ES-I3 (cell line): ENCODE results near the gene RTKN2.

Experiments used
- H3K36me3 ChIP-seq: 2 replicates; pipeline ENCODE4 v1.6.1; 2013; ENCODE audit warnings: mild to moderate bottlenecking, low read length, control low read depth, moderate library complexity; ENCODE audit not compliant: insufficient read depth
- H3K4me1 ChIP-seq: 2 replicates; pipeline ENCODE4 v1.6.1; 2013; ENCODE audit warnings: mild to moderate bottlenecking, control low read depth, low read length; ENCODE audit not compliant: insufficient read depth
- H3K9ac ChIP-seq: 2 replicates; pipeline ENCODE4 v1.6.1; 2013; ENCODE audit warnings: low read depth, mild to moderate bottlenecking, low read length, moderate library complexity
- H3K9me3 ChIP-seq: 2 replicates; pipeline ENCODE4 v1.6.1; 2013; ENCODE audit warnings: mild to moderate bottlenecking, low read length, moderate library complexity; ENCODE audit not compliant: control insufficient read depth, insufficient read depth

The RTKN2 gene

DNA sequence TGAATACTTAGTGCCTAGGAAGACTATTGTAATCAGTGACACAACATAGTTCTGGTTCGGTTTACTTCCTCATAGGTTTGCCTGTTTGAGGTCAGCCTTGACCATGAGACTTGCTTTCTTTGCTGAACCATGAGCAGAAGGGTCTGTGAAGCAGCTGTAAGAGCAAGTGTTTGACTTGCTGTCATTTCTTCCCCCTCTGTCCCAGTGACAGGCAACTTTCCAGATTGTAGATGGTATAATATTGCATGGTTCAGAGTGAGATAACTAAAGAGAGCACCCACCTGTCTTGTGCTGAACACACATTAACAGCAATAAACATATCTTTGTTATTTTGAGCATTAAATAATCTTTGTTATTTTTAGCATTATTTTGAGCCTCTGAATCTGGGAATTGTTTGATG is 9.3 kb upstream of the RTKN2 start:
- H3K4me1 ChIP-seq, result no peaks in the 10 kb centered on the region
- H3K36me3 ChIP-seq, result no peaks in the 10 kb centered on the region
- H3K9me3 ChIP-seq, result no peaks in the 10 kb centered on the region
- no peak overlapping the region for H3K9ac ChIP-seq

DNA sequence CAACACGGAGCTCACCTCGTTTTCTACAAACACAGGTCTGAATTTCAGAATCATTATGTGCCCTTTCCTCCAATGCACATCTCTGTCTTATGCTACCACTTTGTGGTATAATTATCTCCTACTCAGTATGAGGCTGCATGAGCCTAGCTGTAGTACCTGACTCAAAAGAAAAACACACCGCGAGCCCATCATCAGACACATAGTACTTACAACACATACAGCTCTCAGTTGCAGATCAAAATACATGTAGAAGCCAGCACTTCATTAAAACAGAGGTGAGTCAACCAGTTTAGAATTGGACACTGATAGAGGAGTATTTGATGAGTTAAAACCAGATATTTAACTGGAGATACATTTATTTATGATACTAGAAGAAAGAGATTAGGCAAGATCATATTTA is 1.4 kb upstream of the RTKN2 start:
- 0 out of 2 replicates have a peak, but pooled peaks cover 4% of the 10 kb centered on the region for H3K4me1 ChIP-seq
- no peaks in the 10 kb centered on the region for H3K36me3 ChIP-seq
- no peak overlapping the region for H3K9ac ChIP-seq
- H3K9me3 ChIP-seq, result no peaks in the 10 kb centered on the region

DNA sequence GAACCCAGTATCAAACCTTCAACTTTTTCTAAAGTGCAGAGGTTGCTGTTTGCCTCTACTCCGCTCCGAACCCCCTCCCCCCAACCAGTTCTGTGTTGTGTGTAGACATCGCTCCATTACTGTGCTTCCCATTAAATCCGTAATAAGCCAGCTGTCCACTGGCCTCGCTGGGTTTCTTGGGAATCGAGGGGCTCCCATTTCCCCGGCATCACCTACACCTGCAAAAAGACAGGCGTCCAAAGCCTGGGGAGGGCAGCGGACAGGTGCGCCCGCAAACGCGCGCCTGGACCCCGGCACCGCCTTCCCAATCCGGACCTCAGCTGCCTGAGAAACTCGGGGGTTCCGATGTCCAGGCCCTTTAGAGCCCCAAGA is 631 bp downstream of the RTKN2 start:
- peaks cover 7% of the 10 kb centered on the region; the same call in 1 of the 2 replicates for H3K4me1 ChIP-seq
- peak overlapping the region; percentile 86 for H3K9ac ChIP-seq

DNA sequence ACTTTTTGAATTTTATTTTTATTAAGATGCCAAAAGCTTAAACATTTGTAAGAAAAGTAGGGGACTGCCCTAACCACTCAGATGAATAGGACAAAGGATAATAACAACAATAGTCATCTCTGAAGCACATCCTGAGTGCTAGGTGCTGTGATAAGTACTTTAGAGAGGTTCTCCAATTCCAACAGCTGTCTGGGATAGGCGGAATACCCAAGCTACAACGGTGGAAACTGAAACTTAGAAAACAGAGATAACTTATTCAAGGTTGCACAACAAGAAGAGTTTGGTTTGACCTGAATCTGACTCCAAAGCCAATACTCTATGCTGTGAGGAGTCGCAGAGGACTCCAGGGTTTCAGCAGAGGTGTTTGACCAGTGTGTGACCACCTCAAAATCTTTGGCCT is 2.0 kb downstream of the RTKN2 start:
- no peak overlapping the region for H3K9ac ChIP-seq

More for the DNA sequence above, 631 bp downstream of the RTKN2 start:
- H3K36me3 ChIP-seq, result no peaks in the 10 kb centered on the region
- no peaks in the 10 kb centered on the region for H3K9me3 ChIP-seq

DNA sequence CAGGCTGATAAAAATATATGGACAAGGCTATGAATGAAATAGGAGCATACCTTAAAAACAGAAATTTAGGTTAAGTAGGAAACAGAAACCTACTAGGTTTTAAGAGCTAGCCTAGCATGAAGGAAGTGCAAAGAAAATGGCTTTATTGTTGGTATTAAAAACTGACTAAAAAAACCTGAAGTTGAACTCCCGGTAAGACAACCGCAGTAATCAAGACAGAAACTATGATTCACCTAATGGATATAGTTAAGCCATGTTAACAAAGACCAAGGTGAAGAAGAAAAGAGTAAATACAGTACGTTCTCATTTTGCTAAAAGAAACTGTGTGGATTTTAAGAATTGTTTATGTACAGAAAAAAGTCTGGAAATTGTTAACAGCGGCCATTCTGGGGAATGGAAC is 2.5 kb downstream of the RTKN2 start:
- Histone ChIP-seq H3K9me3 (no peaks in the 10 kb centered on the region), H3K9ac (no peak overlapping the region), H3K36me3 (no peaks in the 10 kb centered on the region), H3K4me1 (peaks cover 7% of the 10 kb centered on the region; the same call in 1 of the 2 replicates)

More for the DNA sequence above, 2.0 kb downstream of the RTKN2 start:
- H3K4me1 ChIP-seq, result peaks cover 7% of the 10 kb centered on the region; the same call in 1 of the 2 replicates
- H3K36me3 ChIP-seq, result no peaks in the 10 kb centered on the region
- H3K9me3 ChIP-seq, result no peaks in the 10 kb centered on the region

DNA sequence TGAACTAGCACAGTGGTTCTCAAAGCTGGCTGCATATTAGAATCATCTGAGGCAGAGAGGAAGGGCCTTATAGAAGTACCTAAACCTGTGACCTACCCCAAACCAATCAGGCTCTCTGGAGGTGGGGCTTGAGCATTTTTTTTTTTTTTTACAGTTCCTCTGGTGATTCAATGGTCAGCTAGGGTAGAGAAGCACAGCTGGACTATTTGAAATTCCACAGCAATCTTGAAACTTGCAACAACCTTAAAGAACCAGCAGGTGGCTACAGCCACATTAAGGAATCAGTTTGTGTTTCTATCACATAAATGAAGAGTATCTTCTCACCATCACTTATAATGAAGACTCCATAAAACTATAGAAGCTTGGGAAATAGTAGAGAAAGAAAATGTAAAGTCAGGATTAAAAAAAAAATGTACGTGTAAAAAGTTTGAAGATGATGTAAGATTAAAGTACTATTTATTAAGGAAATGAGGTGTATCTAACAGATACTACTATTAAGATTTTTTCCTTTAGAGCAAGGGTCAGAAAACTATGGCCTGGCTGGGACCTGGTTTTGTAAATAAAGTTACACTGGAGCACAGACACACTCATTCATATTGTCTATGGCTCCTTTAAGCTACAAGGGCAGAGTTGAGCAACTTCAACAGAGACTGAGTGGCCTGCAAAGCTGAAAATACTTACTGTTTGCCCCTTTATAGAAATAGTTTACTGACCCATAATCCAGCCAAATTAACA is 3.8 kb downstream of the RTKN2 start:
- no peaks in the 10 kb centered on the region for H3K9me3 ChIP-seq
- no peaks in the 10 kb centered on the region for H3K36me3 ChIP-seq
- no peak overlapping the region for H3K9ac ChIP-seq
- H3K4me1 ChIP-seq, result peaks cover 7% of the 10 kb centered on the region; the same call in 1 of the 2 replicates

DNA sequence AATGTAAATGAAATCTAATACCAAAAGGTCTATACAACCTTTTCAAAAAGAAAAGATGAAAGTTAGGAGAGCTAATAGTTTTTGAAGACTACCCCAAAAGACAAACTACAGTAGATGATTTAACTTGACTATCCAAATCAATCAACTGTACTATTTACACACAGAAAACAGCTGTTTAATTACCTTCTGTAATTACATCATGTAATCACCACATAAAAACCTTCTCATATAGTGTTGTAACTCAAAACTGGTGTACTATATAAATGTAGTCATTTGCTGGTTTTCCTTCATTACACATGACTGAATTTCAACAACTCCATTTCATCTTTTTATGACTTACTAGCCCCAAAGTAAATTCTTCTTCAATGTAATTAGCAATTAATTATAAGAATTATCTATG is 4.5 kb downstream of the RTKN2 start:
- Histone ChIP-seq H3K9ac (no peak overlapping the region), H3K36me3 (no peaks in the 10 kb centered on the region), H3K4me1 (peaks cover 7% of the 10 kb centered on the region; the same call in 1 of the 2 replicates), H3K9me3 (no peaks in the 10 kb centered on the region)

DNA sequence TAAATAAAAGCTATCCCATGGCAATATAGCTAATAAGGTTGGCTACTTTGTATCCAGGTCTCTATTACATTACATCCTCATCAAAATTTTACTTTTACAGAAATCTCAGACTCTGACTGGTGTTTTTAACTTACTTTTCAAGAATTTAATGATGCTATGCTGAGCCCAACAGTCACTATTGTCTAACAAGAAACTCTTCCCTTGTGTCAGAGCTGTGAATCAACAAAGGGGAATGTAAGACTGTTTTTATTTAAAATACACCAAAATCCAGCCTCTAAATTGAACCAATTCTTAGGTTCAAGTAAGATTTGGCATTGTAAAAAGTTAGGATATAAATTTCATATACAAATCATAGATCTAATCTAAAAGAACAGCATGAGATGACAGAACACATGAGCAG is 7.0 kb downstream of the RTKN2 start:
- peaks cover 3% of the 10 kb centered on the region; the same call in 1 of the 2 replicates for H3K4me1 ChIP-seq
- no peaks in the 10 kb centered on the region; the same call in 1 of the 2 replicates for H3K36me3 ChIP-seq
- no peaks in the 10 kb centered on the region for H3K9me3 ChIP-seq
- no peak overlapping the region for H3K9ac ChIP-seq

DNA sequence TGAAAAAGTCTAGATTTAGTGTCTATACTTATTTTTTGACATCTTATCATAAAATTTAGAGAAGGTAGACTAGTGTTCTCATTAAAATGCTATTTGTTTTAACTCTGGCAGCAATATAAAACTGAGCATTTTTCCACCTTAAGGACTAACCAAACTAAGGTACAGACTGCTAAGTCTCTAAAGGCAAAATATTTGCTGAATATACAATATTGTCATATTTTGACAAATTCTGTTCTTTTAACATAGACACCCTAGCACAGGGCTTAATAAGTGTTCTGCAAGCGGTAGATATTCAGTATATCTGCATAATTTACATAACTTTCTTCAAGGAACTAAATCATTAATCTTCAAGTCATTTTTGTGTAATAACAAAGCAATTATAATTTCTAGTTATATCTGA is 8.6 kb downstream of the RTKN2 start:
- Histone ChIP-seq H3K4me1 (peaks cover 3% of the 10 kb centered on the region; the same call in 1 of the 2 replicates), H3K9me3 (no peaks in the 10 kb centered on the region), H3K36me3 (no peaks in the 10 kb centered on the region; the same call in 1 of the 2 replicates), H3K9ac (no peak overlapping the region)

DNA sequence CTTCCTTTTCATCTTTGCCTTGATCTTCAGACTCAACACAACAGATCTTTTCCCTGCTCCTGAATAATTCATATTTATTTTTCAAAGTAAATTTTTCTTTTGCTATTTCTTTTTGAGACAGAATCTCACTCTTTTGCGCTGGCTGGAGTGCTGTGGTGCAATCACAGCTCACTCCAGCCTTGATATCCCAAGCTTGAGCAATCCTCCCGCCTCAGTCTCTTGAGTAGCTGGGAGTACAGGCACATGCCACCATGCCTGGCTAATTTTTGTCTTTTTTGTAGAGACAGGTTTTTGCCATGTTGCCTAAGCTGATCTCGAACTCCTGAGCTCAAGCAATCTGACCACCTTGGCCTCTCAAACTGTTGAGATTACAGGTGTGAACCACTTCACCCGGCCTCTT is 9.2 kb downstream of the RTKN2 start:
- peaks cover 1% of the 10 kb centered on the region; the same call in 1 of the 2 replicates for H3K4me1 ChIP-seq
- no peaks in the 10 kb centered on the region; the same call in 1 of the 2 replicates for H3K36me3 ChIP-seq

DNA sequence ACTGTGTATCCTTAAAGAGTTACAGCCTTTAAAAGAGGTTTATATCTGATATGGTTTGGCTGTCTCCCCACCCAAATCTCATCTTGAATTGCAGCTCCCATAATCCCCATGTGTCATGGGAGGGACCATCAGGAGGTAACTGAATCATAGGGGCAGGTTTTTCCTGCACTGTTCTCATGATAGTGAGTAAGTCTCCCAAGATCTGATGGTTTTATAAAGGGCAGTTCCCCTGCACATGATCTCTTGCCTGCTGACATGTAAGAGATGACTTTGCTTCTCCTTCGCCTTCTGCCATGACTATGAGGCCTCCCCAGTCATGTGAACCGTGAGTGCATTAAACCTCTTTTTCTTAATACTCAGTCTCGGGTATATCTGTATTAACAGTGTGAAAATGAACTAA is 9.7 kb downstream of the RTKN2 start:
- H3K9ac ChIP-seq, result no peak overlapping the region
- H3K9me3 ChIP-seq, result no peaks in the 10 kb centered on the region
- no peaks in the 10 kb centered on the region for H3K4me1 ChIP-seq
- no peaks in the 10 kb centered on the region; the same call in 1 of the 2 replicates for H3K36me3 ChIP-seq

More for the DNA sequence above, 9.2 kb downstream of the RTKN2 start:
- Histone ChIP-seq H3K9me3 (no peaks in the 10 kb centered on the region), H3K9ac (no peak overlapping the region)

DNA sequence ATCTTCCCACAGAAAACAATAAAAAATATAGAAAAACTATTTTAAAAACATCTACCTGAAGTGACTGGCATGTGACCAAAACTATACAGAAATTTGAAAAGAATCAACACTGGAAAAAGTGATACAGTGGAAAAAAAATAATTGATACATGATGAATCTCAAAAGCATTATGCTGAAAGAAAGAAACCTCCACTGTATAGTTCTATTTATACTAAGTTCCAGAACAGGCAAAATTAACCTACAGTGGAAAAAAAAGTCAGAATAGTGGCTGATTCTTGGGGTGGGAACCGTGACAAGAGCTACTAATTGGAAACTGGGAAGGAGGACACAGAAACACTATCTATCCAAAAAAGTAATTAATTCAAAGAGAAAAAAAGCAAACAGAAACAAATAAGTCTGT is 14.9 kb downstream of the RTKN2 start:
- no peak overlapping the region for H3K9ac ChIP-seq
- H3K4me1 ChIP-seq, result no peaks in the 10 kb centered on the region; the same call in 1 of the 2 replicates
- H3K36me3 ChIP-seq, result no peaks in the 10 kb centered on the region; the same call in 1 of the 2 replicates
- H3K9me3 ChIP-seq, result no peaks in the 10 kb centered on the region

DNA sequence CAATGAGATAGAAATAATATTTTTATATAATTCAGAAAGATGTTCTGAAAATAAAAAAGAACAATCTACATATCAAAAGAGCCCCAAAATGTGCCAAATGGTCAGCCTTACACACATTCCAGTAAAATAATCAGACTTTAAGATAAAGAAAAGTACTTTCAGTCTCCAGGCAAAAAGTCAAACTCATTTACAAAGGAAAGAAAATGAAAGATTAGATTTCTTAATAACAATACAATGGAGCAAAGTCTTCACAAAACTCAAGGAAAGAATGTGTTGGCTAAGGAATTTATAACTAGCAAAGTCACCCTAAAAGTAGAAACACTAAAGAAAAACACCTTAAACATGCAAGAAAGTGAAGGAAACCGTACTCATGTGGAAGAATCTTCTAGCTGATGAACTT is 16.6 kb downstream of the RTKN2 start:
- Histone ChIP-seq H3K9me3 (no peaks in the 10 kb centered on the region), H3K4me1 (no peaks in the 10 kb centered on the region; the same call in 1 of the 2 replicates), H3K36me3 (no peaks in the 10 kb centered on the region), H3K9ac (no peak overlapping the region)

DNA sequence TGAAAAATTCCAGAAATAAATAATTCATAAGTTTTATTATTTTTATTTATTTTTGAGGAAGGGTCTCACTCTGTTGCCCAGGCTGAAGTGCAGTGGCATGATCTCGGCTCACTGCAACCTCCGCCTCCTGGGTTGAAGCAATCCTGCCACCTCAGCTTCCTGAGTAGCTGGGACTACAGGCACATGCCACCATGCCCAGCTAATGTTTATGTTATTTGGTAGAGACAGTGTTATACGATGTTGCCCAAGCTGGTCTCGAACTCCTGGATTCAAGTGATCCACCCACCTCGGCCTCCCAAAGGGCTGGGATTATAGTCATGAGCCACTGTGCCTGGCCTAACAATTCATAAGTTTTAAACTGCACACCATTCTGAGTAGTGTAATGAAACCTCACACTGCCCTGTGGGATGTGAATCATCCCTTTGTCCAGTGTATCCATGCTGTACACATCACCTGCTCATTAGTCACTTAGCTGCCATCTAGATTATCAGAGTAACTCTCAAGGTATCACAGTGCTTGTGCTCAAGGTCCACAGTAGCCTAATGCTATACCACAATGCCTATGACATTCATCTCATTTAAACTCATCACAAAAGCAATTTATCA is 17.9 kb downstream of the RTKN2 start:
- Histone ChIP-seq H3K9me3 (no peaks in the 10 kb centered on the region), H3K9ac (no peak overlapping the region), H3K36me3 (no peaks in the 10 kb centered on the region), H3K4me1 (no peaks in the 10 kb centered on the region; the same call in 1 of the 2 replicates)

DNA sequence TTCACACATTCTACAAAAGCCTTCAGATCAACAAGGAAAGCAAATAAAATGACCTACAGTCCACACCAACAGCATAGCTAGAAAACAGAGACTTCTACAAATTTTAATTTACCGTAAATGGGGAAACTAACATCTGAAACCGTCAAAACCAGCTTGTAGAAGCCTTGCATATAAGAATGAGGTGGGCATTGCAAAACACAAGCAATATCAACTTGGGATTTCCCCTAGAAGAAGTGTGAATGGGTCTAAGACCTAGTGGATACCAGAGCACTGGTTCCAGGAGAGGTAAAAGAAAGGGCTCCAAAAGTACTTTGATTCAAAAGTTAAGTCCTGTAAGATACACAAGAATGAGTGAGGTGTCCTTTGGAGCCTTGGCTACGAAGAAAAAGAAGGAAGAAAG is 18.7 kb downstream of the RTKN2 start:
- Histone ChIP-seq H3K9me3 (no peaks in the 10 kb centered on the region), H3K36me3 (no peaks in the 10 kb centered on the region), H3K9ac (no peak overlapping the region), H3K4me1 (no peaks in the 10 kb centered on the region; the same call in 1 of the 2 replicates)
